ENCODE data around the gene DRD4.
"Not testable (repeated sequence)": the region's sequence is repeated elsewhere in the genome, so short reads cannot be mapped to it uniquely, and the experiment has no call there.

Gene DRD4

GRCh38 chr11:645536-645935 is 8.5 kb downstream of the DRD4 start:
- no peak for DNase-seq

GRCh38 chr11:646214-646613 is 9.1 kb downstream of the DRD4 start:
- no peak for DNase-seq

- DNase-seq: not testable (repeated sequence)
These were observed 10.6 kb downstream of the DRD4 start for GRCh38 chr11:647672-648158.

GRCh38 chr11:650482-650881 is 13.4 kb downstream of the DRD4 start:
- no peak for DNase-seq

GRCh38 chr11:653136-653535 is 16.1 kb downstream of the DRD4 start:
- DNase-seq: not testable (repeated sequence)

- no peak for DNase-seq
These were observed 16.8 kb downstream of the DRD4 start for GRCh38 chr11:653837-654236.

- not testable (repeated sequence) for DNase-seq
These were observed 17.4 kb downstream of the DRD4 start for GRCh38 chr11:654444-654843.

GRCh38 chr11:655036-655726 is 18.1 kb downstream of the DRD4 start:
- DNase-seq: no peak

- DNase-seq: no peak
These were observed 19.4 kb downstream of the DRD4 start for GRCh38 chr11:656426-656825.

GRCh38 chr11:656866-657265 is 19.8 kb downstream of the DRD4 start:
- no peak for DNase-seq

GRCh38 chr11:657691-658126 is 20.6 kb downstream of the DRD4 start:
- no peak for DNase-seq

GRCh38 chr11:659532-660085 is 22.5 kb downstream of the DRD4 start:
- DNase-seq: no peak

- no peak for DNase-seq
These were observed 23.2 kb downstream of the DRD4 start for GRCh38 chr11:660281-660680.

- DNase-seq: no peak
These were observed 23.8 kb downstream of the DRD4 start for GRCh38 chr11:660681-661444.

- DNase-seq: peak; percentile 2
These were observed 25.7 kb downstream of the DRD4 start for GRCh38 chr11:662689-663274.

GRCh38 chr11:665062-665703 is 28.1 kb downstream of the DRD4 start:
- DNase-seq: no peak

- DNase-seq: no peak
These were observed 28.7 kb downstream of the DRD4 start for GRCh38 chr11:665704-666281.

GRCh38 chr11:673866-674265 is 36.8 kb downstream of the DRD4 start:
- DNase-seq: no peak

GRCh38 chr11:674406-674805 is 37.3 kb downstream of the DRD4 start:
- DNase-seq: no peak

GRCh38 chr11:678297-678696 is 41.2 kb downstream of the DRD4 start:
- no peak for DNase-seq

GRCh38 chr11:679271-680207 is 42.5 kb downstream of the DRD4 start:
- DNase-seq: no peak

- DNase-seq: no peak
These were observed 43.4 kb downstream of the DRD4 start for GRCh38 chr11:680476-680875.

Measured in DMS153 (cell line).